Ovary (tissue), 3 donors: ENCODE results near the gene SLC7A1.

Source experiments
- EP300 ChIP-seq: sonication (generic); formaldehyde crosslinking; IDR thresholded peaks from one replicate; pipeline ENCODE4 v1.6.1; 2017; ENCODE audit warnings: antibody characterized with exemption
- POLR2A ChIP-seq: fragments of 450-650 bp; IDR thresholded peaks from one replicate; pipeline ENCODE4 v1.6.1; 2017; ENCODE audit warnings: antibody characterized with exemption, mild to moderate bottlenecking, moderate library complexity
- TF ChIP-seq, protein P1 (sequence below), 3 donors: fragments of 450-650 bp in 2 of 3; fragments of 200-600 bp in 1 of 3; IDR thresholded peaks; one replicate each; pipeline versions ENCODE4 v1.5.1 to v1.8.0; 2016 to 2022; ENCODE audit warnings: antibody characterized with exemption in 3 of 3, mild to moderate bottlenecking in 1 of 3
- donor health status: DM: no; HTN: no; CAD: no.

GRCh38 chr13:29490561-29490885, 105.0 kb downstream of the SLC7A1 start:
- TF ChIP-seq, protein P1, sequence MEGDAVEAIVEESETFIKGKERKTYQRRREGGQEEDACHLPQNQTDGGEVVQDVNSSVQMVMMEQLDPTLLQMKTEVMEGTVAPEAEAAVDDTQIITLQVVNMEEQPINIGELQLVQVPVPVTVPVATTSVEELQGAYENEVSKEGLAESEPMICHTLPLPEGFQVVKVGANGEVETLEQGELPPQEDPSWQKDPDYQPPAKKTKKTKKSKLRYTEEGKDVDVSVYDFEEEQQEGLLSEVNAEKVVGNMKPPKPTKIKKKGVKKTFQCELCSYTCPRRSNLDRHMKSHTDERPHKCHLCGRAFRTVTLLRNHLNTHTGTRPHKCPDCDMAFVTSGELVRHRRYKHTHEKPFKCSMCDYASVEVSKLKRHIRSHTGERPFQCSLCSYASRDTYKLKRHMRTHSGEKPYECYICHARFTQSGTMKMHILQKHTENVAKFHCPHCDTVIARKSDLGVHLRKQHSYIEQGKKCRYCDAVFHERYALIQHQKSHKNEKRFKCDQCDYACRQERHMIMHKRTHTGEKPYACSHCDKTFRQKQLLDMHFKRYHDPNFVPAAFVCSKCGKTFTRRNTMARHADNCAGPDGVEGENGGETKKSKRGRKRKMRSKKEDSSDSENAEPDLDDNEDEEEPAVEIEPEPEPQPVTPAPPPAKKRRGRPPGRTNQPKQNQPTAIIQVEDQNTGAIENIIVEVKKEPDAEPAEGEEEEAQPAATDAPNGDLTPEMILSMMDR (IDR thresholded peaks at IDR 0.05): no peak
- TF ChIP-seq POLR2A (no peak), EP300 (no peak)
